Measurements from ENCODE around the gene DDX1.

Gene DDX1

GRCh38 chr2:15554525-15555218 is 37.0 kb upstream of the DDX1 start:
- Histone ChIP-seq H3K4me3 (ENCODE audit: insufficient read depth, low read length, poor library complexity, severe bottlenecking) (no peak overlapping the region), H3K4me2 (ENCODE audit: low read depth, low read length, poor library complexity, severe bottlenecking) (no peak overlapping the region), H3K9me2 (replicated peaks; ENCODE audit: insufficient read depth, low read length) (no peaks in the 10 kb centered on the region), H2AFZ (ENCODE audit: low read depth, low read length, severe bottlenecking) (no peak overlapping the region), H4K20me1 (ENCODE audit: low read depth, low read length) (no peaks in the 10 kb centered on the region), H3F3A (ENCODE audit: insufficient read depth) (no peaks in the 10 kb centered on the region), H3K9me3 (ENCODE audit: insufficient read depth, low read length) (no peaks in the 10 kb centered on the region), H3K79me2 (ENCODE audit: insufficient read depth, low read length) (peaks cover 6% of the 10 kb centered on the region; the same call in 1 of the 2 replicates), H3K36me3 (ENCODE audit: low read length) (no peaks in the 10 kb centered on the region), H3K27me3 (ENCODE audit: low read length) (no peaks in the 10 kb centered on the region), H3K9ac (ENCODE audit: low read length) (no peak overlapping the region), H3K27ac (ENCODE audit: low read depth, low read length) (no peak overlapping the region)
- TF ChIP-seq, protein P1, sequence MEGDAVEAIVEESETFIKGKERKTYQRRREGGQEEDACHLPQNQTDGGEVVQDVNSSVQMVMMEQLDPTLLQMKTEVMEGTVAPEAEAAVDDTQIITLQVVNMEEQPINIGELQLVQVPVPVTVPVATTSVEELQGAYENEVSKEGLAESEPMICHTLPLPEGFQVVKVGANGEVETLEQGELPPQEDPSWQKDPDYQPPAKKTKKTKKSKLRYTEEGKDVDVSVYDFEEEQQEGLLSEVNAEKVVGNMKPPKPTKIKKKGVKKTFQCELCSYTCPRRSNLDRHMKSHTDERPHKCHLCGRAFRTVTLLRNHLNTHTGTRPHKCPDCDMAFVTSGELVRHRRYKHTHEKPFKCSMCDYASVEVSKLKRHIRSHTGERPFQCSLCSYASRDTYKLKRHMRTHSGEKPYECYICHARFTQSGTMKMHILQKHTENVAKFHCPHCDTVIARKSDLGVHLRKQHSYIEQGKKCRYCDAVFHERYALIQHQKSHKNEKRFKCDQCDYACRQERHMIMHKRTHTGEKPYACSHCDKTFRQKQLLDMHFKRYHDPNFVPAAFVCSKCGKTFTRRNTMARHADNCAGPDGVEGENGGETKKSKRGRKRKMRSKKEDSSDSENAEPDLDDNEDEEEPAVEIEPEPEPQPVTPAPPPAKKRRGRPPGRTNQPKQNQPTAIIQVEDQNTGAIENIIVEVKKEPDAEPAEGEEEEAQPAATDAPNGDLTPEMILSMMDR (IDR thresholded peaks at IDR 0.05; ENCODE audit: insufficient read depth, low read length, poor library complexity, severe bottlenecking), result no peak
- TF ChIP-seq EZH2phosphoT487 (conservative IDR thresholded peaks at IDR 0.05; ENCODE audit: low read length), result no peak

GRCh38 chr2:15555760-15556193 is 35.9 kb upstream of the DDX1 start:
- H3K9me3 ChIP-seq (ENCODE audit: insufficient read depth, low read length), result no peaks in the 10 kb centered on the region
- no peaks in the 10 kb centered on the region for H4K20me1 ChIP-seq (ENCODE audit: low read depth, low read length)
- no peak overlapping the region for H3K27ac ChIP-seq (ENCODE audit: low read depth, low read length)
- H3K9ac ChIP-seq (ENCODE audit: low read length), result no peak overlapping the region
- no peaks in the 10 kb centered on the region for H3K27me3 ChIP-seq (ENCODE audit: low read length)
- H3K36me3 ChIP-seq (ENCODE audit: low read length), result no peaks in the 10 kb centered on the region
- H3K9me2 ChIP-seq (replicated peaks; ENCODE audit: insufficient read depth, low read length), result no peaks in the 10 kb centered on the region
- H2AFZ ChIP-seq (ENCODE audit: low read depth, low read length, severe bottlenecking), result no peak overlapping the region
- H3K4me2 ChIP-seq (ENCODE audit: low read depth, low read length, poor library complexity, severe bottlenecking), result no peak overlapping the region
- no peaks in the 10 kb centered on the region for H3F3A ChIP-seq (ENCODE audit: insufficient read depth)
- peaks cover 12% of the 10 kb centered on the region; the same call in 1 of the 2 replicates for H3K79me2 ChIP-seq (ENCODE audit: insufficient read depth, low read length)
- no peak overlapping the region for H3K4me3 ChIP-seq (ENCODE audit: insufficient read depth, low read length, poor library complexity, severe bottlenecking)
- TF ChIP-seq, protein P1 (IDR thresholded peaks at IDR 0.05; ENCODE audit: insufficient read depth, low read length, poor library complexity, severe bottlenecking), result no peak
- TF ChIP-seq EZH2phosphoT487 (conservative IDR thresholded peaks at IDR 0.05; ENCODE audit: low read length), result no peak

DNA sequence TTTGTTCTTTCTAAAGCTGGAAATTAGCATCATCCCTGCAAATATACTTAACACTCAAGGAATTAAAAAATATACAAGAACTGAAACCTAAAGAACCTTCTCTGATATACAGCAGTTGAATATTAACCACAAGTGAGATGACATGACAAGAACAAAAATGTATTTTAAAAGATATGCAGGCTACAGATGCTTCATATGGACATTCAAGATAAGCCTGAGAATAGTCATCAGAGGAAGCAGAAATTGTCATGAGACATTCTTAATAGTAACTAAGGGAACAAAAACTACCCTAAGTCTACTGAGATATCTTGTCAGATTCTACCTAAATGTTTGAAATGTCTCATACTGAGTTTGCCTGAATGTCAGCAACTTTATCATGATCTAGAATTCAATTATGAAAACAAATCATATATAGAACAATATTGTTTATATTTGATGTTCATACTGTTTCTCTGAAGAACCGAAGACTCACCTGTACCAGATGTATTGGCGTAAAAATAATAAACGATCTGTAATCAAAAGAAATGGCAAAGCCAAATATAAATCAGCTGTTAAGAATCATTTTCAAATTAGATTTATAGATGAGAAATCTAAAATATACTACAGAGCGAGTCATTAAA is 35.2 kb upstream of the DDX1 start:
- H3K9me2 ChIP-seq (replicated peaks; ENCODE audit: insufficient read depth, low read length), result no peaks in the 10 kb centered on the region
- H3K27me3 ChIP-seq (ENCODE audit: low read length), result no peaks in the 10 kb centered on the region
- no peak overlapping the region for H3K4me2 ChIP-seq (ENCODE audit: low read depth, low read length, poor library complexity, severe bottlenecking)
- no peak overlapping the region for H3K4me3 ChIP-seq (ENCODE audit: insufficient read depth, low read length, poor library complexity, severe bottlenecking)
- H4K20me1 ChIP-seq (ENCODE audit: low read depth, low read length), result no peaks in the 10 kb centered on the region
- H3K79me2 ChIP-seq (ENCODE audit: insufficient read depth, low read length), result peaks cover 12% of the 10 kb centered on the region; the same call in 1 of the 2 replicates
- no peaks in the 10 kb centered on the region for H3K9me3 ChIP-seq (ENCODE audit: insufficient read depth, low read length)
- no peak for TF ChIP-seq EZH2phosphoT487 (conservative IDR thresholded peaks at IDR 0.05; ENCODE audit: low read length)
- TF ChIP-seq, protein P1 (IDR thresholded peaks at IDR 0.05; ENCODE audit: insufficient read depth, low read length, poor library complexity, severe bottlenecking), result no peak
- H3K36me3 ChIP-seq (ENCODE audit: low read length), result no peaks in the 10 kb centered on the region
- no peaks in the 10 kb centered on the region for H3F3A ChIP-seq (ENCODE audit: insufficient read depth)
- H2AFZ ChIP-seq (ENCODE audit: low read depth, low read length, severe bottlenecking), result no peak overlapping the region
- H3K27ac ChIP-seq (ENCODE audit: low read depth, low read length), result no peak overlapping the region
- H3K9ac ChIP-seq (ENCODE audit: low read length), result no peak overlapping the region
